ENCODE measurements around the gene CTSS. TPM values are rescaled to one million over a fixed set of nuclear protein-coding genes. Genes with fewer than 3 reads are reported as not detected.
"Not testable (repeated sequence)": the region's sequence is repeated elsewhere in the genome, so short reads cannot be mapped to it uniquely, and the experiment has no call there.

Gene CTSS
- total and polyA plus RNA-seq, 9 donors = 11.1 to 20.0 (median 13.5) TPM

DNA sequence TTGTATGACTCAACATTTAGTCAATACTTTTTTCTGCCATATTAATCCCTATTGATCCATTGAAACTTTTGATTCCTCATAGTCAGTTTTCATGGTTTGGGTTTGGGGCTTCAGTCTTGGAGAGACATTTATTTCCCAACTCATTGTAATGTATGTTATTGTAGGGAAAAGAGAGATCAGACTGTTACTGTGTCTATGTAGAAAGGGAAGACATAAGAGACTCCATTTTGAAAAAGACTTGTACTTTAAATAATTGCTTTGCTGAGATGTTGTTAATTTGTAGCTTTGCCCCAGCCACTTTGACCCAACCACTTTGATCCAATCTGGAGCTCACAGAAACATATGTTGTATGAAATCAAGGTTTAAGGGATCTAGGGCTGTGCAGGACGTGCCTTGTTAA lies 56.5 kb downstream of the CTSS start:
- not testable (repeated sequence) for H3K4me3 ChIP-seq (ENCODE audit: low read length); H3K27ac ChIP-seq (ENCODE audit: low read length); H3K27me3 ChIP-seq (ENCODE audit: control insufficient read depth, insufficient read depth, low read length); DNase-seq; H3K9me3 ChIP-seq (replicated peaks; ENCODE audit: control insufficient read depth, low read depth, low read length); H3K4me1 ChIP-seq (ENCODE audit: control insufficient read depth, insufficient read depth, low read length); H3K36me3 ChIP-seq (ENCODE audit: control insufficient read depth, insufficient read depth, low read length)
- WGBS (ENCODE audit: insufficient coverage) = no CpG with 5 or more reads among the region's 1 CpG

DNA sequence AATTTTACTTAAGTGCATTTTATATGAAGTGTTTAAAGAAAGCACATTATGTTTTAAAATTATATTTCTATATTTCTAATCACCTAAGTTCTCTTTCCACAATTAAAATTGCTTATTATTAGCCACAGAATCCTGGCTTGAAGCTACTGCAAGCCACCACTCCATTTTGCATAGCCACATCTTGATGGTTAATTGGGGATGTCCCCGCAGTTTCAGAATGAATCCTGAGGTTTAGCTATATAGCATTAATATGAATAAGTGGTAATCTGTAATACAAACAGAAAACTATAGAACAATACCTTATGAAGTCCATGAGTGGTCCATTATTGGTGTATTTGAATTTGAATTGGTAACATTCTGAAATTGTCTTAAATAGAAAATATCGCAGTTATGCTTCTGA lies 57.0 kb downstream of the CTSS start:
- WGBS (ENCODE audit: insufficient coverage) = no CpG with 5 or more reads among the region's 2 CpGs
- DNase-seq = no peak
- no peaks in the 10 kb centered on the region for H3K4me1 ChIP-seq (ENCODE audit: control insufficient read depth, insufficient read depth, low read length)
- H3K27me3 ChIP-seq (ENCODE audit: control insufficient read depth, insufficient read depth, low read length) = peaks cover 3% of the 10 kb centered on the region
- H3K36me3 ChIP-seq (ENCODE audit: control insufficient read depth, insufficient read depth, low read length) = no peaks in the 10 kb centered on the region
- H3K4me3 ChIP-seq (ENCODE audit: low read length) = no peak overlapping the region
- no peaks in the 10 kb centered on the region for H3K9me3 ChIP-seq (replicated peaks; ENCODE audit: control insufficient read depth, low read depth, low read length)
- H3K27ac ChIP-seq (ENCODE audit: low read length) = no peak overlapping the region

DNA sequence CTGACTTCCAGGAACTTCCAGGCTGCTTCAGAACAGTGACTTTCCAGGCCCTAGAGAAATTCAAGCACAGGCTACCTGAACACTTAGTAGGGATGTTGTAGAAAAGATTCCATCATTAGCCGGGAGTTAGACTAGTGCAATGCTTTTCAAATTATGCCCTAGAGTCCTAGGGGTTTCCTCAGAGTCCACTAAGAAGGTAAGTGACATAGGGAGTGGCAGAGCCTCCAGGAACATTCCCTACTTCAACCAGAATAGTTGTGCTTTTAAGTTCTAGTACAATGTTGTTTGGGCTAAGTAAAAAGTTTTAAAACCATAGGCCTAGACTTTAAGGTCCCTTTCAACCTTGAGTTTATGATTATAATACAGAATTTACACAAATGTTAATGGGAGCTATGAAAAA lies 59.5 kb downstream of the CTSS start:
- no CpG with 5 or more reads among the region's 1 CpG for WGBS (ENCODE audit: insufficient coverage)
- Histone ChIP-seq H3K27ac (ENCODE audit: low read length) (no peak overlapping the region), H3K27me3 (ENCODE audit: control insufficient read depth, insufficient read depth, low read length) (peaks cover 3% of the 10 kb centered on the region), H3K4me3 (ENCODE audit: low read length) (no peak overlapping the region), H3K9me3 (replicated peaks; ENCODE audit: control insufficient read depth, low read depth, low read length) (no peaks in the 10 kb centered on the region), H3K4me1 (ENCODE audit: control insufficient read depth, insufficient read depth, low read length) (no peaks in the 10 kb centered on the region), H3K36me3 (ENCODE audit: control insufficient read depth, insufficient read depth, low read length) (no peaks in the 10 kb centered on the region)
- no peak for DNase-seq

DNA sequence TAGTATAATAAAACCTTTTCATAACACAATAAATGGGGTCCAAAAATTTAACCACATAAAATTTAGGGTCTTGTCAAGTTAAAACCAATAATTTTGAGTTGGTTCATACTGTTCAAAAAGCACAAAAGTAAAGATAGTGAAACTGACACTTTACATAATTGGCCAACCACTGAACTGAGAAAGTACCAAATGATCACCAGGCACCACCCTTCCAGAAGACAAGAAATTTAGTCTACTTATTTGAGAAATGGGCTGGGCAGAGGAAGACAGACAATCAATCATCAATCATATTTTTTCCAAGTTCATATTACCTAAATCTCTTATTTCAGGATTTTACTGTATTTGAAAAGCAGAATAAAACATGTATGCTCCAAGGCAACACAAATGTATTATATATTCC lies 62.2 kb downstream of the CTSS start:
- no peak overlapping the region for H3K27ac ChIP-seq (ENCODE audit: low read length)
- no peaks in the 10 kb centered on the region for H3K36me3 ChIP-seq (ENCODE audit: control insufficient read depth, insufficient read depth, low read length)
- no peak overlapping the region for H3K4me3 ChIP-seq (ENCODE audit: low read length)
- H3K9me3 ChIP-seq (replicated peaks; ENCODE audit: control insufficient read depth, low read depth, low read length) = no peaks in the 10 kb centered on the region
- peaks cover 5% of the 10 kb centered on the region for H3K27me3 ChIP-seq (ENCODE audit: control insufficient read depth, insufficient read depth, low read length)
- no peak for DNase-seq
- no peaks in the 10 kb centered on the region for H3K4me1 ChIP-seq (ENCODE audit: control insufficient read depth, insufficient read depth, low read length)

DNA sequence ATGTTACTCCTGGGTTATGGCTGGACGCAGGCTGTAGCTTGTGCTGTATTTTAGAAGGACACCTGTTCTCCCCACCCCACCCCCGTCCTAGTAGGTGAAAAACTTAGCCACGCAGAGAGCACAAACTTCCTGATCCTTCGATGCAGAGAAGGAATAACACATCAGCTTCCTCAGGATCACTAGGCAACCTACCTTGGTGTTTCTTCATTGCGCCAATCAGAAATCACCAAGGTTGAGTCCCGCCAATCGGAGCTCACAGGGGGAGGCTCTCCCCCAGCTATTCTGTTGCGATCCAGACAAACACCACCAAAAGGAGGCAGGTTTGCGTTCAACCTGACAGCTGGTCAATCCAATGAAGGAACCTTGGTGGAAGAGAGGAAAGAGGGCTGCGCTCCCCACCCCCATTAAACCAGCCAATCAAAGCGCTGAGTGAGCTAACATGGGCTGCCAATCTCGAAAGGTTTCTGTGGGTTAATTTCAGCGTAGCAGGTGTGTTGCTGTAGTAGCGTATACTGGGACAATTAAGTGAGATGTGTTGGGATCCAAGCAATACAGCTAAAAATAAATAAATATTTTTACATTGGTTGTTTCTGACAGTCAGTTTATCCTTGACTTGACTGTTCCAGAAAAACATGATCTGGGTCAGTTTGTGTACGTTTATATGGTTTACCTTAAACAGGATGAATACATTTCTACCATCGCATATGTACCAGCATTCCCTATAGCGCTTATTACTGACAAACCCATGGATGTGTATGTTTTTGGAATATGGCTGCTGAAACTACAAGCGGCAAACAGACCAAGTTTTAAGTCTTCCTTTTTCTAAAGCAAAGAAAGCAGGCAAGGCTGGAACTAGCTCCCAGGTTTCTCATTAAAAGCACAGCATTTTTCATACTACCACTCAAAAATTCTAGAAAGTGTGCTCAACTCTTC lies 68.3 kb downstream of the CTSS start, which contains the start of gene GOLPH3L:
TSS of gene GOLPH3L (minus strand) at position 160 of the 933 bp plus-strand sequence. CDS start 2,316 bp downstream, outside the sequence.
- H3K36me3 ChIP-seq (ENCODE audit: control insufficient read depth, insufficient read depth, low read length) = peaks cover 9% of the 10 kb centered on the region
- peaks cover 2% of the 10 kb centered on the region for H3K27me3 ChIP-seq (ENCODE audit: control insufficient read depth, insufficient read depth, low read length)
- no peaks in the 10 kb centered on the region for H3K4me1 ChIP-seq (ENCODE audit: control insufficient read depth, insufficient read depth, low read length)
- H3K4me3 ChIP-seq (ENCODE audit: low read length) = peak within 1 kb of the TSS; percentile 71
- peak within 1 kb of the TSS; percentile 83 for H3K27ac ChIP-seq (ENCODE audit: low read length)
- no peaks in the 10 kb centered on the region for H3K9me3 ChIP-seq (replicated peaks; ENCODE audit: control insufficient read depth, low read depth, low read length)
- WGBS (ENCODE audit: insufficient coverage) = 0% methylated on average over 3 of the region's 18 CpGs
- peak; percentile 100 for DNase-seq

DNA sequence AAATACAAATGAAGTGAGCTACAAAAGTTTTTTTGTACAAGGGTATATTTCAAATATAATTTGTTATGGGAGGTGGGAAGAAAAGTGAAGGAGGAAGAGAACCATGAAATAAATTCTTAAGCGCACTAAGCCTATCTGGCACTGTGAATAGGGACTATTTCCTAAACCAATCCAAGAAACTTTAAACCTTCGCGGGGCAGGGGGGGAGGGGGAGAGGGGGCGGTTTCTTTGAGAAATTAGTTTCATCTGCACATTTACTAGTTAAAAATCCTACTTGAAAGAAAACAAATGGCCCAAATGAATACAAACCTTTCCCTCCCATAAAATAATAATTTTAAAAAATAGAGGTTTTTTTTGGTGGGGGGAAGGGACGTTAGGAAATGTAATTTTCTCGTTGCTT lies 69.0 kb downstream of the CTSS start:
- Histone ChIP-seq H3K27ac (ENCODE audit: low read length) (peak overlapping the region; percentile 83), H3K4me3 (ENCODE audit: low read length) (peak overlapping the region; percentile 71), H3K27me3 (ENCODE audit: control insufficient read depth, insufficient read depth, low read length) (peaks cover 2% of the 10 kb centered on the region), H3K9me3 (replicated peaks; ENCODE audit: control insufficient read depth, low read depth, low read length) (no peaks in the 10 kb centered on the region), H3K4me1 (ENCODE audit: control insufficient read depth, insufficient read depth, low read length) (no peaks in the 10 kb centered on the region), H3K36me3 (ENCODE audit: control insufficient read depth, insufficient read depth, low read length) (peaks cover 9% of the 10 kb centered on the region)
- WGBS (ENCODE audit: insufficient coverage) = no CpG with 5 or more reads among the region's 6 CpGs
- peak; percentile 22 for DNase-seq

DNA sequence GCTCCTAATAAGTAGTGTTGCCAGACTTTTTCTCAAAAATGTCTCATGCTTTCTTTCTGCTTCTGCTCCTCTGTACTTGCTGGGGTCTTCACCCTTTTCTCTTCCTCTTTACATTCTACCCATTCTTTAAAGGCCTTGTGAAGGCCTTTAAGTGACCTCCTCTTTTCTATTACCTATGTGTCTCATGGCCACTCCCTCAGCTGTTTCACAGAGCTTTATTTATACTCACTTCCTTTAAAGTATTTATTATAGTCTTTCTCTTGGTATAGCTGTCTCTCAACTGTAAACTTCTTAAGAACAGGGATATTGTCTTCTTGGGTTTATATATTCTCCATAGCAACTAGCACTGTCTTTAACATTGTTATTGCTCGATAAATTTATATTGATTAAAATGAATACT lies 69.4 kb downstream of the CTSS start:
- WGBS (ENCODE audit: insufficient coverage) = no CpG with 5 or more reads among the region's 1 CpG
- H3K36me3 ChIP-seq (ENCODE audit: control insufficient read depth, insufficient read depth, low read length) = peaks cover 11% of the 10 kb centered on the region
- peaks cover 2% of the 10 kb centered on the region for H3K27me3 ChIP-seq (ENCODE audit: control insufficient read depth, insufficient read depth, low read length)
- H3K27ac ChIP-seq (ENCODE audit: low read length) = no peak overlapping the region
- no peaks in the 10 kb centered on the region for H3K4me1 ChIP-seq (ENCODE audit: control insufficient read depth, insufficient read depth, low read length)
- H3K4me3 ChIP-seq (ENCODE audit: low read length) = no peak overlapping the region
- no peak for DNase-seq
- H3K9me3 ChIP-seq (replicated peaks; ENCODE audit: control insufficient read depth, low read depth, low read length) = no peaks in the 10 kb centered on the region

DNA sequence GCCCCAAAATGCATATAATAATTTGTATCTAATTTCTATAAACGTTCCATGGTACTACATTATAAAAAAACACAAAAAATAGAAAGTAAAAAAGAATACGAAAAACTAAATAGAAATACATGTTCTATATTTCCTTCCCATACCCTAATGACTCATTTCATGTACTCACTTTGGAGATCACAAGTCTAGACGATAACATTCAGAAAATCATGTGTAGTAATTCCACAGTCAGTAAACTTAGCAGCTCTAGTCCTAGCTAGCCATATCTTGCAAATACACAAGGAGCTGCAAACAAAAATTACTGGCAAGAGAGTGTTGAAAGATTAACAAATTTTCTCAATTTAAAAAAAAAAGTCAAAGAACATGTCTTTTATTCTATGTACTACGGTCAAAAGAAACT lies 70.0 kb downstream of the CTSS start:
- WGBS (ENCODE audit: insufficient coverage) = no CpG with 5 or more reads among the region's 4 CpGs
- H3K27me3 ChIP-seq (ENCODE audit: control insufficient read depth, insufficient read depth, low read length) = peaks cover 2% of the 10 kb centered on the region
- peaks cover 14% of the 10 kb centered on the region for H3K36me3 ChIP-seq (ENCODE audit: control insufficient read depth, insufficient read depth, low read length)
- H3K9me3 ChIP-seq (replicated peaks; ENCODE audit: control insufficient read depth, low read depth, low read length) = no peaks in the 10 kb centered on the region
- H3K4me3 ChIP-seq (ENCODE audit: low read length) = no peak overlapping the region
- H3K27ac ChIP-seq (ENCODE audit: low read length) = no peak overlapping the region
- DNase-seq = no peak
- no peaks in the 10 kb centered on the region for H3K4me1 ChIP-seq (ENCODE audit: control insufficient read depth, insufficient read depth, low read length)

DNA sequence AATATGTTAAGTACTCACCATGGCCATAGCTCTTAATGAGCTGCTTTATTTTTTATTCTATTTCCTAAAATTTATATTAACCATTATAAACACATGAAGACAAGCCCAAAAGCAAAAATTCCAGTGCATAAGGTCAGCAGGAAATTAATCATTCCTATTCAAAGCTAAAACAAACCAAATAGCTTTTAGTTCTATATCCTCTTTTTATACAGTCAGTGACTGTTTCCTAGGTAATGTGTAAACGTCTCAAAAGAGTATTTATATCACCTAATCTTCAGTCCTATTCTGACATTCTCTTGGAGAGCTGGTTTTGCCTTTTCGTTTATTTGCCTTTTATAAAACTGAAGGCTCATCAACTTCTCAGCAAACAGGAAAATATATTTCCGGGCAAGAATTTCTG lies 72.9 kb downstream of the CTSS start:
- no CpG with 5 or more reads among the region's 3 CpGs for WGBS (ENCODE audit: insufficient coverage)
- Histone ChIP-seq H3K9me3 (replicated peaks; ENCODE audit: control insufficient read depth, low read depth, low read length) (no peaks in the 10 kb centered on the region), H3K27me3 (ENCODE audit: control insufficient read depth, insufficient read depth, low read length) (no peaks in the 10 kb centered on the region), H3K36me3 (ENCODE audit: control insufficient read depth, insufficient read depth, low read length) (peaks cover 20% of the 10 kb centered on the region), H3K27ac (ENCODE audit: low read length) (no peak overlapping the region), H3K4me1 (ENCODE audit: control insufficient read depth, insufficient read depth, low read length) (no peaks in the 10 kb centered on the region), H3K4me3 (ENCODE audit: low read length) (no peak overlapping the region)
- no peak for DNase-seq

DNA sequence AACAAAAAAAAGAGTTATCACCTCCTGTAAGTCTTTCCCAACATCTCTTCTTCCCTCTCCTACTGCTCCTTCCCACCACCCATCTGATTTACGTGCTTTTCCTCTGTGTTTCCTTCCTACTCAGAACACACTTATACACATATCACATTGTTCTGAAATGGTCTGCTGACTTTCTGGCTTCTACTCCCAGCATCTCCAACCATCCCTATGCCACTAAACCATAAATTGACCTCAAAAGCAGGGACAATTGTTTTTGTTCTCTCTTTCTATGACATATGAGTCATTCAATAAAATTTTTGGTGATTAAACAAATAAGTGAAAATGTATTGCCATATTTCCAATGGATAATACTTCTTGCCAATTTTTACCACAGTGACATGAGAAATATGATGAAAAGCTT lies 76.8 kb downstream of the CTSS start:
- no peak overlapping the region for H3K27ac ChIP-seq (ENCODE audit: low read length)
- WGBS (ENCODE audit: insufficient coverage) = 69% methylated on average over 1 of the region's 1 CpG
- DNase-seq = no peak
- no peaks in the 10 kb centered on the region for H3K4me1 ChIP-seq (ENCODE audit: control insufficient read depth, insufficient read depth, low read length)
- H3K9me3 ChIP-seq (replicated peaks; ENCODE audit: control insufficient read depth, low read depth, low read length) = no peaks in the 10 kb centered on the region
- no peaks in the 10 kb centered on the region for H3K27me3 ChIP-seq (ENCODE audit: control insufficient read depth, insufficient read depth, low read length)
- no peak overlapping the region for H3K4me3 ChIP-seq (ENCODE audit: low read length)
- H3K36me3 ChIP-seq (ENCODE audit: control insufficient read depth, insufficient read depth, low read length) = peaks cover 18% of the 10 kb centered on the region

Measured in muscle of leg (tissue), 11 donors.